ENCODE measurements around the gene DACH1. TPM values are rescaled to one million over a fixed set of nuclear protein-coding genes. Genes with fewer than 3 reads are reported as not detected.

The DACH1 gene
- total RNA-seq, 1 experiment from 2014 or later: 1.2 TPM

DNA sequence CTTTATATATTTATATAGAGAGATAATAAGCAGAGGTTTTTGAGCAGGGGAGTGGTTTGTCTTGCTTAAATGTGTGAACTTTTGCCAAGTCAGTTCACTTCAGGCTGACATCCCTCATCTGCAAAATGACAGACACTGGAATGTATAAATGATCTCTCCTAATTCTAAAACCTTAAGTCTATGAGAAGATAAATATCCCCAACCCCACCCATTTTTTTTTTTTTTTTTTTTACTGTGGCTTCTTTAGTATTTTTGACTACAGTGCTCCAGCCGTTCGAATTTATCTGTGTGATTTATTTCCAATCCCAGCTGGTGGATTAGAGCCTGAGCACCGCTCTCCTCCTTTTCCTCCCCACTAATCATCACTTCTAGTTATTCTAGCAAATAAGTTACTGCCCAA, 234.8 kb downstream of the DACH1 start:
- Histone ChIP-seq H3K4me1 (no peaks in the 10 kb centered on the region; the same call in 1 of the 2 replicates), H3K4me3 (ENCODE audit: low read depth, low read length) (no peak overlapping the region), H3K9me3 (no peaks in the 10 kb centered on the region), H3K27me3 (replicated peaks; ENCODE audit: control insufficient read depth, insufficient read depth, low read length) (no peaks in the 10 kb centered on the region), H3K36me3 (ENCODE audit: control insufficient read depth, insufficient read depth, low read length) (no peaks in the 10 kb centered on the region)
- intact Hi-C loops (cut with micrococcal nuclease; ENCODE audit: unreplicated experiment): no loop called here
- BruUV-seq (replicated peaks): no TSS peak
- Mint-ChIP-seq H3K4me1 (ENCODE audit: low read depth, unreplicated experiment) (peaks cover 7% of the 10 kb centered on the region), H3K27ac (ENCODE audit: unreplicated experiment) (no peak overlapping the region), H3K9me3 (ENCODE audit: unreplicated experiment) (no peaks in the 10 kb centered on the region), H3K4me3 (ENCODE audit: unreplicated experiment) (no peak overlapping the region), H3K27me3 (ENCODE audit: insufficient read depth, unreplicated experiment) (no peaks in the 10 kb centered on the region), H3K36me3 (ENCODE audit: insufficient read depth, unreplicated experiment) (no peaks in the 10 kb centered on the region)
- no peak for DNase-seq
- TF ChIP-seq, protein P1, sequence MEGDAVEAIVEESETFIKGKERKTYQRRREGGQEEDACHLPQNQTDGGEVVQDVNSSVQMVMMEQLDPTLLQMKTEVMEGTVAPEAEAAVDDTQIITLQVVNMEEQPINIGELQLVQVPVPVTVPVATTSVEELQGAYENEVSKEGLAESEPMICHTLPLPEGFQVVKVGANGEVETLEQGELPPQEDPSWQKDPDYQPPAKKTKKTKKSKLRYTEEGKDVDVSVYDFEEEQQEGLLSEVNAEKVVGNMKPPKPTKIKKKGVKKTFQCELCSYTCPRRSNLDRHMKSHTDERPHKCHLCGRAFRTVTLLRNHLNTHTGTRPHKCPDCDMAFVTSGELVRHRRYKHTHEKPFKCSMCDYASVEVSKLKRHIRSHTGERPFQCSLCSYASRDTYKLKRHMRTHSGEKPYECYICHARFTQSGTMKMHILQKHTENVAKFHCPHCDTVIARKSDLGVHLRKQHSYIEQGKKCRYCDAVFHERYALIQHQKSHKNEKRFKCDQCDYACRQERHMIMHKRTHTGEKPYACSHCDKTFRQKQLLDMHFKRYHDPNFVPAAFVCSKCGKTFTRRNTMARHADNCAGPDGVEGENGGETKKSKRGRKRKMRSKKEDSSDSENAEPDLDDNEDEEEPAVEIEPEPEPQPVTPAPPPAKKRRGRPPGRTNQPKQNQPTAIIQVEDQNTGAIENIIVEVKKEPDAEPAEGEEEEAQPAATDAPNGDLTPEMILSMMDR (IDR thresholded peaks at IDR 0.05; ENCODE audit: insufficient read depth in 1 of 2, low read depth in 1 of 2, low read length in 1 of 2, severe bottlenecking in 1 of 2, unreplicated experiment in 1 of 2): no peak
- POLR2A ChIA-PET: no interaction called here
- CTCF ChIA-PET: no interaction called here

DNA sequence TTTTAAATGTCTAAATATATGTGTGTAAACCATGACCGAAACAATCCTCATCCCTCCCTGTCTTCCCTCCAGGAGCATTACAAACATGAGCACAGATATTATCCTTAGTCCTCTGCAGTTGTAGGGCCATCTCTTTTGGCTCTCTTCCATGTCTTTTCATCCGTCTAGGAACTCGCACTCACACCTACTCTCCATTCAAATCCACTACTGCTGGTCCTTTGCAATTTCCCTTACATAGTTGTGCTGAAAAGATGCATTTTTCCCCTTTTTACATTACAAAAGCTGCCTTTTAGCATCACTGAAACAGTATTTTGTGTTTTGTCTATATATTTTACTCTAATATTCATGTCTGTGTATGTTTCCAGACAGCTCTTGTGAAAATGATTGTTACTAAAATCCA, 237.8 kb downstream of the DACH1 start:
- no TSS peak for BruUV-seq (replicated peaks)
- CTCF ChIA-PET: no interaction called here
- Histone ChIP-seq H3K36me3 (ENCODE audit: control insufficient read depth, insufficient read depth, low read length) (no peaks in the 10 kb centered on the region), H3K27me3 (replicated peaks; ENCODE audit: control insufficient read depth, insufficient read depth, low read length) (no peaks in the 10 kb centered on the region), H3K4me1 (peaks cover 18% of the 10 kb centered on the region), H3K4me3 (ENCODE audit: low read depth, low read length) (no peak overlapping the region), H3K9me3 (no peaks in the 10 kb centered on the region)
- no peak overlapping the region for H3K4me3 Mint-ChIP-seq (ENCODE audit: unreplicated experiment)
- H3K27me3 Mint-ChIP-seq (ENCODE audit: insufficient read depth, unreplicated experiment): no peaks in the 10 kb centered on the region
- no peaks in the 10 kb centered on the region for H3K9me3 Mint-ChIP-seq (ENCODE audit: unreplicated experiment)
- H3K36me3 Mint-ChIP-seq (ENCODE audit: insufficient read depth, unreplicated experiment): no peaks in the 10 kb centered on the region
- H3K27ac Mint-ChIP-seq (ENCODE audit: unreplicated experiment): no peak overlapping the region
- intact Hi-C loops (cut with micrococcal nuclease; ENCODE audit: unreplicated experiment): no loop called here
- TF ChIP-seq, protein P1 (IDR thresholded peaks at IDR 0.05; ENCODE audit: insufficient read depth in 1 of 2, low read depth in 1 of 2, low read length in 1 of 2, severe bottlenecking in 1 of 2, unreplicated experiment in 1 of 2): no peak
- H3K4me1 Mint-ChIP-seq (ENCODE audit: low read depth, unreplicated experiment): peaks cover 20% of the 10 kb centered on the region
- POLR2A ChIA-PET: no interaction called here
- DNase-seq: no peak

- CTCF ChIA-PET: interaction anchor here (0.7 kb wide), 1 partner anchor 80 kb away, joined by 6 read pairs; no protein-coding TSS in a partner anchor
- no TSS peak for BruUV-seq (replicated peaks)
- Histone ChIP-seq H3K36me3 (ENCODE audit: control insufficient read depth, insufficient read depth, low read length) (no peaks in the 10 kb centered on the region), H3K9me3 (no peaks in the 10 kb centered on the region), H3K4me3 (ENCODE audit: low read depth, low read length) (no peak overlapping the region), H3K4me1 (peaks cover 18% of the 10 kb centered on the region), H3K27me3 (replicated peaks; ENCODE audit: control insufficient read depth, insufficient read depth, low read length) (no peaks in the 10 kb centered on the region)
- Mint-ChIP-seq H3K27ac (ENCODE audit: unreplicated experiment) (no peak overlapping the region), H3K4me3 (ENCODE audit: unreplicated experiment) (no peak overlapping the region), H3K9me3 (ENCODE audit: unreplicated experiment) (no peaks in the 10 kb centered on the region), H3K27me3 (ENCODE audit: insufficient read depth, unreplicated experiment) (no peaks in the 10 kb centered on the region), H3K4me1 (ENCODE audit: low read depth, unreplicated experiment) (peaks cover 25% of the 10 kb centered on the region), H3K36me3 (ENCODE audit: insufficient read depth, unreplicated experiment) (no peaks in the 10 kb centered on the region)
- no peak for DNase-seq
- intact Hi-C loops (cut with micrococcal nuclease; ENCODE audit: unreplicated experiment): no loop called here
- POLR2A ChIA-PET: no interaction called here
- TF ChIP-seq, protein P1 (IDR thresholded peaks at IDR 0.05; ENCODE audit: insufficient read depth in 1 of 2, low read depth in 1 of 2, low read length in 1 of 2, severe bottlenecking in 1 of 2, unreplicated experiment in 1 of 2): no peak
Measured at GRCh38 chr13:71626421-71627117, 240.4 kb downstream of the DACH1 start.

Measured in Caco-2 (cell line).